Head of caudate nucleus (tissue), 42 donors: ENCODE data around the gene KRTAP1-5.
A peak's percentile ranks its signal among the peaks of the same experiment; 100 is the strongest.
"Not testable (repeated sequence)": the region's sequence is repeated elsewhere in the genome, so short reads cannot be mapped to it uniquely, and the experiment has no call there.

Experiments used
- DNase-seq, 42 donors: peaks; one replicate each; pipeline versions ENCODE4 v3.0.0 to v3.0.0-alpha.2; 2020 to 2021; ENCODE audit warnings: mixed read lengths in 7 of 42
- intact Hi-C: fragments of 100-400 bp; cut with DNase I; formaldehyde crosslinking; loops from one replicate; pipeline ENCODE4 v1.15.0; 2022

The KRTAP1-5 gene

DNA sequence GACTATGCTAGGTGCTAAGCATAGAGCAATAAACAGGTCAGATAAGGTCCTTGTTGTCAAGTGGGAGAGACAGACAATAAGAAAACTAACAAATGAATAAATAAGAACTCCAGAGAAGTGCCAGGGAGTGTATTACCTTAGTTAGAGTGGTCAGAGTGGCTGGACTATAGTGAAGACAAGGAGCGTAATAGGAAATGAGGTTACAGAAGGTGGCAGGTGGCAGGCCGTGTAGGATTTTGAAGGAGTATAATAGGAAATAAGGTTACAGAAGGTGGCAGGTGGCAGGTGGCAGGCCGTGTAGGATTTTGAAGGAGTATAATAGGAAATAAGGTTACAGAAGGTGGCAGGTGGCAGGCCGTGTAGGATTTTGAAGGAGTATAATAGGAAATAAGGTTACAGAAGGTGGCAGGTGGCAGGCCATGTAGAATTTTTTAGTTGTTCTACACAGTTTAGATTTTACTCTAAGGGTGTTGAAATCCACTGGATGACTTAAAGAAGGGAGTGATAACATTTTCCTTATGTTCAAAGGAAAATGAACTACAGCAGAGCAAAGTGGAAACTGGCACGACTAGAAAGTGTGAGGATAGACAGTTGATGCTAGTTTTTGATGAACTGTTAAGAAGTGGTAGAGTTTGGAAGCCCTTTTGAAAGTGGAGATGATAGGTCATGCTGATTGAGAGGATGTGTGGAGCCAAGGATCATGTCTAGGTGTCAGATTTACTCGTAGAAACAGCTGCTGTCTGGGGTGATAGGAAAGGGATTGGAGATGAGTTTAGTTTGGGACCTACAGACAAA, 14.5 kb downstream of the KRTAP1-5 start:
- intact Hi-C loops = no loop called here
- no peak for DNase-seq

DNA sequence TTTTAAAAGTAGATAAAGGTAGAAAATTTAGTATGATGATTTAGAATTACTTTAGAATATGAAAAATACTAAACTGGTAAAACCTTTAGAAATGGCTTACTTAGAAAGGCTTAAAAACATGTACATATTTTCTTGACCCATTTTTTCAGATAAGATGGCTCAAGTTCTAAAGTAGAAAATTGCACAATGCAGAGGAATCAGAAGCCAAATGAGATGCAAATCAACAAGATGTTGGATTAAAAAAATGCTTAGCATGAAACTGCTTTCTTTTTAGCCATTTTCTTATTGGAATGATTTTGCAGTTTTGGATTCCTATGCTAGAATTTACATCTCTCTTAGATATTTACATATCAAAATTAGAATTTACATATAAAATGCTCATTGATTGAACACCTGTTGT, 16.6 kb downstream of the KRTAP1-5 start:
- intact Hi-C loops = no loop called here
- no peak for DNase-seq

DNA sequence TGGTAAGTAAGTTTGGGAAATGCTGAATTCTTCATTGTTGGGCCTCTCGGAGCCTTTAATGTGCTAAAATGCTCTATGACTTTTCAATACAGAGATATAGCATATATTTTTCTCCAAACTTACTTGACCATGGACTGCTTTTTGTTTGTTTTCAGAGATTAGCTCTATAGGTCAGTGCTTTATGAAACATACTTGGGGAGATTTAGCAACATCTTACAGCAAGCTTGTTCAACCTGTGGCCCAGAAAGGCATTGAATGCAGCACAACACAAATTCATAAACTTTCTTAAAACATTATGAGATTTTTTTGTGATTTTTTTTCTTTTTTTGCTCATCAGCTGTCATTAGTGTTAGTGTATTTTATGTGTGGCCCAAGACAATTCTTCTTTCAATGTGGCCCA, 17.1 kb downstream of the KRTAP1-5 start:
- DNase-seq = no peak
- intact Hi-C loops = no loop called here

DNA sequence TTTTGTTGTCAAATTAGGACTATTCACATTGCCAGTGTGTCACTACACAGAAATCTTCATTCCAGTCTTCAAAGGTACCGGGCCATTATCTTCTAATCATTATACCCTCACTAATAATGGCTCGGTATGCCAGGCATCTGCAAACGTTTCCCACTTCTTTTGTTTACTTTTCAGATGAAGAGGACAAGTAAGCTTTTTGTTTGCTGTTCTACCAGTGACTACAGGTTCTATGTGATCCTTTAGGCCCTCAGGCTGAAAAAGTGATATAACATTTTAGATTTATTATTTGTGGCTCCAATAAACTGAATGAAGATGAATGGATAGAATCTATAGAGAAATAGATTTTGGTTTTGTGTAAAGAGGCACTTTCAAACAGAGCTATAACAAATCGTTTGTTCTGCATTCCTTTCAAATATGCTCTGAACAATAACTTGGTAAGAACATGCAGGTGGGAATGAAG, 17.7 kb downstream of the KRTAP1-5 start:
- no peak for DNase-seq
- intact Hi-C loops = no loop called here

DNA sequence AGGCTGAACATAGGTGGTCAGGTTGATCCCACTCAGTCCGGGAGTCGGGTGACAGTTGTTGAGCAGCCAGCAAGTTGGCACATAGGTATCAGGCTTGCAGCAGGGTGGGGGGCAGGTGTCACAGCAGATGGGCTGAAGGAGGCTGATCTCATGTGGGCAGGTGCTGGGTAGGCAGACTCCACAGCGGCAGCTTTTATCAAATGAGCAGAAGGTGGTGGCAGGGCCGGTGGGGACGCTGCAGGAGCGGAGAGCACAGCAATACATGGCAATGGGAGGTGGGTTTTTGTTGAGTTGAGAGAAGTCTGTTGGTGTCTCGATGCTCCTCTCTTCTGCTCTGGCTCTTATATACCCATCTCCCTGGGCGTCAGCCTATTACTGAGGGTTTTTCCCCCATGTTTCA, 18.2 kb downstream of the KRTAP1-5 start, which contains the start of gene KRTAP3-1:
Gene KRTAP3-1, minus strand, starts transcription at position 318 of the 400 bp plus-strand sequence. Its CDS starts 54 bp downstream, at position 264.
- intact Hi-C loops = no loop called here
- no peak for DNase-seq

DNA sequence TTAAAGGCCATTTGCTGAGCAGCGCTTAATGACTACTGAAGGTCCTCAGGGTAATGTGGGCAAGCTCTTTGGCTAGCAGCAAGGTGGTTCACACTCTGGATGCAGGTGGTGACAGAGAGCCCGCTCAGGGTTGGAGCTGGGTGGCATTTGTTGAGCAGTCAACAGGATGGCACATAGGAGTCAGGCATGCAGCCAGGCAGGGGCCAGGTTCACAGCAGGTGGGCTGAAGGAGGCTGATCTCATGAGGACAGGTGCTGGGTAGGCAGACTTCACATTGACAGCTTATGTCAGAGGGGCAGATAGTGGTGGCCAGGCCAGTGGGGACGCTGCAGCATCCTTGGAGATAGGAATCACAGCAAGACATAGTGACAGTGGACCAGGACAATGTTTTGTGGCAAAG, 22.6 kb downstream of the KRTAP1-5 start:
- intact Hi-C loops = no loop called here
- DNase-seq = no peak

DNA sequence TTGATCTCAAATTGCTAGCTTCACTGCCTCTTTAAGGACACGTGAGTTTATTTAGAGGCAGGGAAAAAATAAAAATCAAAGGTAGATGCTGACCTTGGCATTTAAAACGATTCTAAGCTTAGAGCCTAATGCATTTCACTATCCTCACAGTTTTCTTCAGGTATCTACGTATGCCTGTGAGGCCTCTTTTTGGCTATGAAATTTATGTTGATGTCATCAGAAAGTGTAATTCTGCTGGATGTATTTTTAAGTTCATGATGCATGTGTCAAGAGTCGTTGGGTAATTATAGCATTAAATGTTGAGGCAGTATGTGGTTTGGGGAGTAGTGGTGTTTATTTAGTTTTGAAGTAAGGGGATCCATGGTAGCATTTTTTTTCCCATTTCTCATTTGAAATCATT, 23.1 kb downstream of the KRTAP1-5 start:
- no peak for DNase-seq

DNA sequence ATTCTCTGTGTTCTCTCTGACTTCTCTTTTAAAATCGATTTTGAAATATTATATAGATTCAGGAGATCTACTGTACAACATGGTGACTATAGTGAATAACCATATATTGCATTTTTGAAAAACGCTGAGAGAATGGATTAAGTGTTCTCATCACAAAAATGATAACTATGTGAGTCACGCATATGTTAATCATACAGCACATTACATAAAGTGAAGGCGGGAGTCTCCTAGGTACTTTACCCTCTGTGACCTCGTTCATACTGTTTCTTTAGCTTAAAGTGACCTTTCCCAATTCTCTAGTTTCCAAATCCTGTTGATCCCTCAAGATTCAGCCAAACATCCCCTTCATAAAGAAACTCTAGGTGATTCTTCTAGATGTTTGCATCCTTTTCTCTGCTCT, 24.2 kb downstream of the KRTAP1-5 start:
- intact Hi-C loops = no loop called here
- no peak for DNase-seq

More for the DNA sequence above, 23.1 kb downstream of the KRTAP1-5 start:
- intact Hi-C loops = no loop called here

DNA sequence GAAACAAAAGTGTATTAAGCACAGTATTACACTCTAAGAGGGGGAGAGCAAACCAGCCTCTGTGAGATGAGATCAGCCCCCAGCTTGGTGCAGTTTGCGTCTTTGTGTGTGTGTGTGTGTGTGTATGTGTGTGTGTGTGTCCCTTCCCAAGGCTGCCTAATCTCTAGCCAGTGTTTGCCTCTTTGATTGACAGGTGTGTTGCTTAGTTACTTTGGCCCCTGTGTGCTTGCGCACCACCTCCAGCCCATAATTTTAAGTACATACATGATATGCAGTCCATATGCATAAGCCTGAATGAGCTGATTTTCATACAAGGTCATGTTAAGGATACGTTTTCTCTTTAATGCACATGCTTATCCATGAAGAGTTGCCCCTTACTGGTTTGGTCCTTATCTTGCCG, 25.2 kb downstream of the KRTAP1-5 start:
- DNase-seq = no peak
- intact Hi-C loops = no loop called here

DNA sequence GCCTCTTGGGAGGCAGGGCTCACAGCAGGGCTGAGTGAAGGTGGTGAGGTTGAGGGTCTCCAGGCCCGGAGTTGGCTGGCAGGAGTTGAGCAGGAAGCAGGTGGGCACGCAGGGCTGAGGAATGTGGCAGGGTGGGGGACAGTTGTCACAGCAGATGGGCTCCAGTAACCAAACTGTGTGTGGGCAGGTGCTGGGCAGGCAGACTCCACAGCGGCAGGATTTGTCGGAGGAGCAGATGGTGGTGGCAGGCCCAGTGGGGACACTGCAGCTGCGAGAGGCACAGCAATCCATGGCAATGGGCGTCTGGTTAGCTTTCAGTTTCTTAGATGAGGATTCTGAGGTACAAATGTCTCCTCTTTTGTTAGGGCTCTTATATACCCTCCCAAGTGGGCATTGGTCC, 27.4 kb downstream of the KRTAP1-5 start, which contains the start of gene KRTAP3-2:
Gene KRTAP3-2, minus strand, starts transcription at position 344 of the 400 bp plus-strand sequence. Its CDS starts 53 bp downstream, at position 291.
- DNase-seq, intact Hi-C loops: not testable (repeated sequence)

DNA sequence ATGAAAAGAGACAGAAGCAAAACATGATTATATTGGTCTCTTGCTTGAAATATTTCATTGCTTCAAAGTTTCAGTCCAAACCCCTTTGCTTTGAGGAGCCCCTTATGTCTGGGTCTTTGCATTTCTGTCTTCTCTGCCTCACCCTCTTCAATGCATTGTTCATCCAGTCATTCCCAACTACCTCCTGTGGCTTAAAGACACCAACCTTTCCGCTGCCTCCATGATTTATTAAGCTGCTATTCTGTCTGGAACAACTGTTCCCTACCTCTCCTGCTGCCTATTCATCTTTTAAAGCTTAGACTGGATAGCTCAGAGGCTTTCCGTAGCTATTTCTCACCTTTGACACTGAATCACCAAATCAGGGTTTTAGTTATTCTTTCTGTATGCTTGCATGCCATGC, 29.6 kb downstream of the KRTAP1-5 start:
- no peak for DNase-seq
- intact Hi-C loops = no loop called here

DNA sequence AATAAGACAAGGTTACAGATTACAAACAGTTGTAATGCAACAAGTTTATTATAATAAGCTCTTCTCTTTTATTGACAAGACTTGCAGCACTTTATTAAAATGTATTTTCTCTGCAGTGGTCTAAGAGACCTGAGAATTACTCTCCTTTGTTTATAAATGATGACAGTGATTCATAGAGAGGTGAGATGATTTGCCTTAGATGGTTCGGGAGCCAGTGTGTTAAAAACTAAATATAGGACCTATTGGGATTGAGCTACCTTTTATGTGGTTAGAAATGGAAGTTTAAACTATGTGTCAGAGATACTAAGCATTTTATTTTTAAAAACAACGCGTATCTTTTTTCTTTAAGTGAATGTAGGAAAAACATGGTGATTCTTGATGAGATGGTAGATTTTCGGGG, 30.2 kb downstream of the KRTAP1-5 start:
- no peak for DNase-seq
- intact Hi-C loops = no loop called here

DNA sequence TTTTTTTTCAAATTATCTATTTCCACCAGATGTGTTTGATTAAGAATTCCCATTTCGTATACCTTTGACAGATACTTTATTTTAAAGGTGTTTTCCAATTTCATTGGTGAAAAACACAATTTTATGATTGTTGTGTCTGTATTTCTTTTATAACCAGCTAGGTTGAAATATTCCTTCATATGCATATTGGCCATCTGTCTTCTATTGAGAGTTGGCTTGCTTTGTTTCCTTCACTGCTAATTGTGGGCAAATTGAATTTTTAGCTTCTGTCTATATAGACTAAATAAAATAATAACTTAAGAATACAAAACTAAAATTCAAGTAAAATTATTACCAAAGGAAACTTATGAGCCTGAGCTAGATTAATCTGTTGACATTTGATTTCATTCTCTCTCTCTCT, 31.9 kb downstream of the KRTAP1-5 start:
- no peak for DNase-seq
- intact Hi-C loops = no loop called here

DNA sequence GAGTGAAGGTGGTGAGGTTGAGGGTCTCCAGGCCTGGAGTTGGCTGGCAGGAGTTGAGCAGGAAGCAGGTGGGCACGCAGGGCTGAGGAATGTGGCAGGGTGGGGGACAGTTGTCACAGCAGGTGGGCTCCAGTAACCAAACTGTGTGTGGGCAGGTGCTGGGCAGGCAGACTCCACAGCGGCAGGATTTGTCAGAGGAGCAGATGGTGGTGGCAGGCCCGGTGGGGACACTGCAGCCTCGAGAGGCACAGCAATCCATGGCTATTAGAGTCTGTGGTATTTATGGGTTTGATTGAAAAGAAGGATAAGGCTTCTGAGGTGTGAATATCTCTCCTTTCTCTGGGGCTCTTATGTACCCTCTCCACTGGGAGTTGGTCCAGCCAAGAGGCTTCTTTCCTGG, 33.2 kb downstream of the KRTAP1-5 start, which contains the start of gene KRTAP3-3:
Gene KRTAP3-3, minus strand, starts transcription at position 326 of the 400 bp plus-strand sequence. Its CDS starts 67 bp downstream, at position 259.
- no peak for DNase-seq
- intact Hi-C loops = no loop called here

DNA sequence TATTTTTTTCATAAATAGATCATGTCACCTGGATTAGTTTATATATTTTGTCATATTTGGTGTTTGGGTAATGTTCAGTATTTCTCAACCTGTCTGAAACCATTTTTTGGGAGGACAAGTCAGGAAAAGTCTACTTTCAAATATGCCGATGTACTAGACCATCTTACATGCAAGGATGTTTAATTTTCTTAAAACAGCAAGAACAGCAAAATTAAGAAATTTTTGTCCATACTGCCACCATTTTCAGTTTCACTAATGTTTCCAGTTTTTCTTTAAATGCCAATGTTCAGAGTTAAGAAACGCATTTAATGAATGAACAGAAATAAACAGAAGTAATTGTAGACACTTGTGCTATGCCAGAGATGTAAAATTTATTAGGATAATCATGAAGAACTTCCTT, 33.9 kb downstream of the KRTAP1-5 start:
- intact Hi-C loops = no loop called here
- no peak for DNase-seq

DNA sequence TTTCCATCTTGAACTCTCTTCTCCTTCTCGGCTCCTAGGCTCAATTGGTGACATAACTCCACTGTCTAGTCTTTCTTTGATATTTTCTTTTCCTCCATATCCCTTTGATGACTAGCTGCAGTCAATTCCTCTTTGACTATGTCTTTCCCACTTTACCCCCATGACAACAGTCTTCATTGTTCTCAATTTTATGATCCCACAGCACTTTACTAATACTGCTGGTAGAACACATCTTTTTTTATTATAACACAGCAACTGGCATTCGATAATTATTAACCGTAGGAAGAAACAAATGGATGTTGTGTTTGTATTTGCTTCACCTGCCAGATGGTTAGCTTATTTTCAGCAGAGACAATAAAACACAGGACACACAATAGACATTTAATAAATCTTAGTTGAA, 34.3 kb downstream of the KRTAP1-5 start:
- no peak for DNase-seq
- intact Hi-C loops = no loop called here

DNA sequence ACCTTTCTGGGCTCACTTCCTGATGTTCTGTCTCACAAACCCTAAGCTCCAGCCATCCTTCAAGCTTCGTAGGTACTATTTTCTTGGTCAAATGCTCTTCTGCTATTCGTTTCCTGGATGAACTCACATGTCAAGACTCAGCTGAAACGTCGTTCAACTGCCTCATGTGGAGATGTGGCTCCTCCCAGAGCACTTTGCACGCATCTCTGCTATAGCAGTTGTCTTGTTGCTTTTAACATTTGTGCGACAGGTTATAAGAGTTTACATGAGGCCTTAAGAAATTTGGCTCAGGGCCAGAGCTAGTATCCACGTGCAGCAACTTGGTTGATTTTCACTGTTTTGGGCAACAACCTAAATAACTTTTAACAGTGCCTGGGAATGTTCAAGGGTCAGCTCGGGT, 40.1 kb downstream of the KRTAP1-5 start:
- DNase-seq = no peak
- intact Hi-C loops = no loop called here

DNA sequence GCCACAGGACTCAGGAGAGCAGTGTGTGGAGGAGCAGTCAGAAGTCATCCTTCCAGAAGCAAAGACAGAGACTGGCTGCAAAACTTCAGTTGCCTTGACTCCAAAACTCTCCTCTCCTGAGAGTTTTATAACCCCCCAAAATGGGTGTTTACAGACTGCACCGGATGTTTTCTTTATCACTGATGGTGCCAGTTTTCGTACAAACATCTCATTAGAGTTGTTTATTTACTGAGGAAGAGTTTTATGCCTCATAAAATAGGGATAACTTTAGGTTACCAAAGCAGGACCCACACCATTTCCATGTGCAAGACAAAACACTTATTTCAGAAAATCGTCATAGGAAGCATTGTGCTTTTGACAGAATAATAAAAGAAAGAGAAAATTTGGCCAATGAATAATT, 42.8 kb downstream of the KRTAP1-5 start, which contains the start of gene KRT40:
Gene KRT40, minus strand, starts transcription at position 101 of the 400 bp plus-strand sequence. Its CDS starts 53 bp downstream, at position 48.
- intact Hi-C loops = no loop called here
- DNase-seq = no peak

DNA sequence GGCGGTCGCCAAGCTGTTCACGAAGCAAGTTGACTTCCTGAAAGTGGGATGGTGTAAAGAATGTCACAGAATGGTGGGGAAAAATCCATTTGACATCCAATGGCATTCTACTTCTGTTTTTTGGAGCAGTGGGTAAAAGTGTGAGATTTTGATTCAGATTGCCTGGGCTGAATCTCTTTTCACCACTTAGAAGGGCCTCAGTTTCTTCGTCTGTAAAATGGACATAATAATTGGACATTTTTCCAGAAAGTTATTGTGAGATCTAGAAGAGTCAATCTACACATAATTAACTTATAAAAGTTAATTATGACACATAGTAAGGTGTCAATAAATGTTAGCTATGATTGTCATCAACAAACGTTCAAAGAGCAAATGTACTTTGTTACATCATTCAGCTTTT, 45.9 kb downstream of the KRTAP1-5 start:
- intact Hi-C loops = no loop called here

DNA sequence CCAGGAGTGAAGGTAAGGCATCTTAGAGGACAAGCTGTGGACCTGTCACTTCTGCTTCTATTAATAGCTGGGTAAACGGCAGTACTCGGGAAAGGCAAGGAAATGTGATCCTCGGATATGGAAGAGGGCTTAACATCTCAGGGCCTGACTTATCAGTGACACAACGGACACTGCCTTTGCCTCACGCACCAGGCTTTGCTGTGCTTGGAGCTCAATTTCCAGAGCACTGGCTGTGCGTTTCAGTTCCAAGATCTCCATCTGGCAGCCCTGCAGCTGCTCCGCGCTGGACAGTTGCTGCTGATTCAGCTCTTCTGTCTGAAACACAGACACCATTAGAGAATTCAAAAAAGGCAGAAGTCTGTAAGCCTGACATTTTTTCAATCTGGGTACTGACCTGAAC, 46.4 kb downstream of the KRTAP1-5 start:
- intact Hi-C loops = no loop called here

More for the DNA sequence above, 45.9 kb downstream of the KRTAP1-5 start:
- DNase-seq = no peak

DNA sequence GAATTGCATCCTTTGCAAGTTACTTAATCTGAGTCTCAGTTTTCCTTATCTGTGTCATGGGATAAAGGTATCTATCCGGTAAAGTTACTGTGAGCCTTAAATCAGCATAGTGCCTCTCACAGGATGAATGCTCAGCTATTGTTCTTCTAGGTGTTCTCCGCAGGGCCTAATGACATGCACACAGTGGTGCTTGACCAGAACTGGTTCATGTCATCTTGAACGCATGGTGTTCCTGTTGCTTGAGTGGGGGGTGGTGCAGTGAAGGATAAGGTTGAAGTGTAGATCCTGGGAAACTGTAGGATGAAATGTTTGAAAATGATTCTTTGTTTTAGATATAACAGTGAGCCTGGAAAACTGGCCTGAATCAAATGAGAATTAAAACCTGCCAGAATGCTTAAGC, 46.9 kb downstream of the KRTAP1-5 start:
- intact Hi-C loops = no loop called here
- no peak for DNase-seq

More for the DNA sequence above, 46.4 kb downstream of the KRTAP1-5 start:
- peak in 24 of 42 donors; percentile 7 to 64 (median 22) for DNase-seq
